MCF 10A (cell line): ENCODE measurements around the gene GID8. TPM values are rescaled to one million over a fixed set of nuclear protein-coding genes. Genes with fewer than 3 reads are reported as not detected.
A peak's percentile ranks its signal among the peaks of the same experiment; 100 is the strongest.

Source experiments
- BruUV-seq: library from RNA; stranded (reverse); fragments of 400-500 nt; replicated peaks from 2 replicates; lab custom pipeline; 2021; lab: Mats Ljungman, UMichigan
- CTCF ChIA-PET: fragments of 300-600 bp; sonication (Branson Sonifier 250); formaldehyde crosslinking; extraction: SDS; loops from one replicate; lab custom pipeline; 2021; ENCODE audit warnings: antibody characterized with exemption, inconsistent platforms; lab: Yijun Ruan, JAX
- POLR2A ChIA-PET: fragments of 300-600, 350-650 bp; sonication (Branson Sonifier 250); formaldehyde crosslinking; extraction: SDS; loops from one replicate; lab custom pipeline; 2020; ENCODE audit warnings: antibody characterized with exemption, inconsistent platforms; lab: Yijun Ruan, JAX
- DNase-seq: peaks from one replicate; pipeline ENCODE4 v3.0.0-alpha.2; 2018; ENCODE audit not compliant: unreplicated experiment
- H3K27ac Mint-ChIP-seq: one replicate; pipeline ENCODE4 v1.8.0; 2022; ENCODE audit warnings: mild to moderate bottlenecking, low read depth, mixed read lengths; ENCODE audit not compliant: unreplicated experiment
- H3K27me3 Mint-ChIP-seq: one replicate; pipeline ENCODE4 v1.8.0; 2022; ENCODE audit warnings: mixed read lengths; ENCODE audit not compliant: insufficient read depth, unreplicated experiment
- H3K36me3 Mint-ChIP-seq: one replicate; pipeline ENCODE4 v1.8.0; 2022; ENCODE audit warnings: mild to moderate bottlenecking, moderate library complexity, mixed read lengths; ENCODE audit not compliant: insufficient read depth, unreplicated experiment
- H3K4me1 Mint-ChIP-seq: one replicate; pipeline ENCODE4 v1.8.0; 2022; ENCODE audit warnings: mixed read lengths; ENCODE audit not compliant: insufficient read depth, unreplicated experiment
- H3K4me3 Mint-ChIP-seq: one replicate; pipeline ENCODE4 v1.8.0; 2022; ENCODE audit warnings: mild to moderate bottlenecking, moderate library complexity, mixed read lengths; ENCODE audit not compliant: unreplicated experiment
- H3K9me3 Mint-ChIP-seq: one replicate; pipeline ENCODE4 v1.8.0; 2022; ENCODE audit warnings: mixed read lengths; ENCODE audit not compliant: unreplicated experiment
- CTCF ChIP-seq: fragments of 200-600 bp; IDR thresholded peaks from one replicate; pipeline ENCODE4 v1.8.0; 2022; ENCODE audit warnings: antibody characterized with exemption, mild to moderate bottlenecking; ENCODE audit not compliant: unreplicated experiment
- intact Hi-C: fragments of 100-400 bp; cut with micrococcal nuclease; formaldehyde crosslinking; loops from 2 replicates; pipeline ENCODE4 v1.14.1; 2022
- total RNA-seq: library from RNA; stranded (reverse); gene quantifications from 2 replicates; pipeline ENCODE4 v1.2.3, GENCODE V29; 2022

GID8 gene
- total RNA-seq, 1 experiment from 2014 or later, result 31.6 TPM

GRCh38 chr20:62896526-62896925 is 41.4 kb upstream of the GID8 start:
- peaks cover 70% of the 10 kb centered on the region for H3K36me3 Mint-ChIP-seq
- no peak for DNase-seq
- H3K4me3 Mint-ChIP-seq, result no peak overlapping the region
- POLR2A ChIA-PET, result interaction anchor here (1.7 kb wide), 1 partner anchor 11 kb away, joined by 5 read pairs; no protein-coding TSS in a partner anchor
- H3K27me3 Mint-ChIP-seq, result no peaks in the 10 kb centered on the region
- H3K9me3 Mint-ChIP-seq, result no peaks in the 10 kb centered on the region
- no TSS peak for BruUV-seq
- H3K4me1 Mint-ChIP-seq, result no peaks in the 10 kb centered on the region
- H3K27ac Mint-ChIP-seq, result no peak overlapping the region
- intact Hi-C loops, result no loop called here
- CTCF ChIA-PET, result interaction anchor here (1.2 to 1.9 kb wide), 2 partner anchors 31 to 112 kb away, joined by 3 to 4 read pairs; no protein-coding TSS in a partner anchor
- no peak for TF ChIP-seq CTCF

GRCh38 chr20:62897666-62898065 is 40.3 kb upstream of the GID8 start:
- Mint-ChIP-seq H3K4me3 (no peak overlapping the region), H3K27me3 (no peaks in the 10 kb centered on the region), H3K4me1 (no peaks in the 10 kb centered on the region), H3K36me3 (peaks cover 70% of the 10 kb centered on the region), H3K9me3 (no peaks in the 10 kb centered on the region), H3K27ac (no peak overlapping the region)
- no TSS peak for BruUV-seq
- no peak for DNase-seq
- no peak for TF ChIP-seq CTCF
- intact Hi-C loops, result no loop called here
- ChIA-PET POLR2A (interaction anchor here (0.6 to 1.7 kb wide), 4 partner anchors 13 to 149 kb away, joined by 3 to 7 read pairs (median 5); no protein-coding TSS in a partner anchor), CTCF (interaction anchor here (0.6 to 7.5 kb wide), 9 partner anchors 10 to 317 kb away, joined by 3 to 54 read pairs (median 3); no protein-coding TSS in a partner anchor)

GRCh38 chr20:62898093-62898964 is 39.6 kb upstream of the GID8 start:
- BruUV-seq, result no TSS peak
- ChIA-PET POLR2A (interaction anchor here (1.3 to 5.8 kb wide), 6 partner anchors 9 to 111 kb away, joined by 3 to 29 read pairs (median 5); no protein-coding TSS in a partner anchor), CTCF (interaction anchor here (0.9 to 7.5 kb wide), 10 partner anchors 9 to 110 kb away, joined by 4 to 54 read pairs (median 15); no protein-coding TSS in a partner anchor)
- H3K4me1 Mint-ChIP-seq, result no peaks in the 10 kb centered on the region
- peak overlapping the region; percentile 4 for H3K27ac Mint-ChIP-seq
- TF ChIP-seq CTCF, result no peak
- H3K27me3 Mint-ChIP-seq, result no peaks in the 10 kb centered on the region
- no peak overlapping the region for H3K4me3 Mint-ChIP-seq
- intact Hi-C loops, result no loop called here
- H3K36me3 Mint-ChIP-seq, result peaks cover 70% of the 10 kb centered on the region
- H3K9me3 Mint-ChIP-seq, result no peaks in the 10 kb centered on the region
- DNase-seq, result no peak

GRCh38 chr20:62898970-62899632 is 38.8 kb upstream of the GID8 start:
- no peak for TF ChIP-seq CTCF
- intact Hi-C loops, result no loop called here
- Mint-ChIP-seq H3K27me3 (no peaks in the 10 kb centered on the region), H3K9me3 (no peaks in the 10 kb centered on the region), H3K4me3 (no peak overlapping the region), H3K4me1 (no peaks in the 10 kb centered on the region), H3K27ac (no peak overlapping the region), H3K36me3 (peaks cover 70% of the 10 kb centered on the region)
- CTCF ChIA-PET, result interaction anchor here (0.6 to 7.5 kb wide), 16 partner anchors 8 to 276 kb away, joined by 3 to 54 read pairs (median 8); no protein-coding TSS in a partner anchor
- no TSS peak for BruUV-seq
- no peak for DNase-seq
- POLR2A ChIA-PET, result interaction anchor here (0.9 to 5.8 kb wide), 8 partner anchors 9 to 248 kb away, joined by 3 to 29 read pairs (median 5); no protein-coding TSS in a partner anchor
